HL-60/S4 treated with phorbol 12-myristate 13-acetate at 8.2 ng/mL for 4 days and 3 days (cell line): ENCODE data around the gene MXD1.
"Not testable (repeated sequence)": the region's sequence is repeated elsewhere in the genome, so short reads cannot be mapped to it uniquely, and the experiment has no call there.

Source experiments
- in situ Hi-C: fragments of 300-500 bp; cut with MboI; formaldehyde crosslinking; loops from 2 replicates; pipeline ENCODE4 v1.15.0; 2022; ENCODE audit warnings: low sequenced_read_pairs

Gene MXD1, protein sequence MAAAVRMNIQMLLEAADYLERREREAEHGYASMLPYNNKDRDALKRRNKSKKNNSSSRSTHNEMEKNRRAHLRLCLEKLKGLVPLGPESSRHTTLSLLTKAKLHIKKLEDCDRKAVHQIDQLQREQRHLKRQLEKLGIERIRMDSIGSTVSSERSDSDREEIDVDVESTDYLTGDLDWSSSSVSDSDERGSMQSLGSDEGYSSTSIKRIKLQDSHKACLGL

DNA sequence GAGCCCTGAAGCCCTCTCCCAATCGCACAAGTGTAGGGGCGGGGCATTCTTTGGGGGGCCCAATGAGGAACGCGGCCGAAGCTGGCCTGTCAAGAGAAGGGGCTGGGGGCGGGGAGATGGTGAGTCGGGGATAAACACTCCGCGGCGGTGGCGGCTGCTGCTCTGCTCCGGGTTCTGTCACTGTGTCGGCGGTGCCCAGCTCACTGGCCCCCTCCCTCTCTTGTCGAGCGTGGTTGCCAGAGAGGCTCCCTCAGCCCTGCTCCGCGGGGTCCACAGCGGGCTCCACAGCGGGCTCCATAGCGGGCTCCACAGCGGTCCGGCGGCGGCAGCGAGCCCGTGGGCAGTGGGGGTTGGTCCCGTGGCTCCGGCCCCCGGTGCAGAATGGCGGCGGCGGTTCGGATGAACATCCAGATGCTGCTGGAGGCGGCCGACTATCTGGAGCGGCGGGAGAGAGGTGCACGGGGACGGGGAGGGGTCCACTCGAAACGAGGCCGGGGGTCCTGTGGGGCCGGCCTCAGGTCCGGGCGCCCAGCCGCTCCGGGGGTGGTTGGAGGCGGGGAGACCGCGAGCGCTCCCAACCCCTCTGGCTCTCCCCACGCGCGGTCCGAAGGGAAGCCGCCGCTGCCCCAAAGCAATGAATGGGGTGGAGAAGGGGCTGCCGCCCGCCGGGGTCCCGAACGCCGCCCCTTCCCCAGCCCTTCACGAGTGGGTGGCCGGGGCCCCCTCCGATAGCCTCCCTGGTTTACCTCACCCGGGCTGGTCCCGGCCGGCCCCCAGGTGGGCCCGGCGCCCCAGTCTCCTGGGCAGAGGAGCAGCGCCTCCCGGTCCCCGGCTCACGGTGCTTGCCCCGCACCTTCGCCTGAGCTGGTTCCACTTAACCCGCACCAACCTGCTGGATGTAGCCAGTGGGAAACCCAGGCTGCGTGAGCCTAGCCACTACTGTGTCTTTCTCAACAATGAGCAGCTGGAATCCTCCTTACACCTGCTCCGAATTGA, at the start of gene MXD1:
TSS of gene MXD1 (plus strand) at position 160 of the 996 bp plus-strand sequence. CDS start at position 382, 222 bp downstream.
- in situ Hi-C loops = no loop called here

DNA sequence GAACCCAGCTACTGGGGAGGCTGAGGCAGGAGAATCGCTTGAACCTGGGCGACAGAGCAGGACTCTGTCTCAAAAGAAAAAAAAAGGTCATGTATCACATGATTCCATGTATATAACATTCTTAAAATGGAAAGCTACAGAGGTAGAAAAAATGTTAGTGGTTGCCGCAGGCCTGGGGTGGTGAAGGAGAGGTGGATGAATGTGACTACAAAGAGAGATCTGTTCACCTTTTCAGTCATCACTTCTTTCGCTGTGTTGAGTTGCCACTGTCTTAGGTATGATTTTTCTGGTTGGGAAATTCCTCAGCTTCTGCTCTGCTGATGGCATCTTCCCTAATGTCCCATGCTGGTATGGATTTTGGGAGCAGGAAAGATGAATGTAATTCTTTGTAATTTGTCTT, 26.5 kb upstream of the MXD1 start:
- in situ Hi-C loops = no loop called here

DNA sequence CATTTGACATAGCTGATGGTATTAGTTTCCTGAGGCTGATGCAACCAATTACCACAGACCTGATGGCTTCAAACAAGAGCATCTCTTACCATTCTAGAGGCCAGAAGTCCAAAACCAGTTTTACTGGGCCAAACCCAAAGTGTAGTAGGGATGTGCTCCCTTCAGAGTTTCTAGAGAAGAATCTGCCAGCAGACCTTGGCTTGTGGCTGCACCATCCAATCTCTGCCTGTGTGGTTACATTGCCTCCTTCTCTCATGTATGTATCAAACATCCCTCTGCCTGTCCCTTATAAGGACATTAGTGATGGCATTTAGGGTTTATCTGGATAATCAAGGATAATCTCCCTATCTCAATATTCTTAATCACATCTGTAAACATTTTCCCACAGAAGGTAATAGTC, 25.6 kb upstream of the MXD1 start:
- in situ Hi-C loops = no loop called here

DNA sequence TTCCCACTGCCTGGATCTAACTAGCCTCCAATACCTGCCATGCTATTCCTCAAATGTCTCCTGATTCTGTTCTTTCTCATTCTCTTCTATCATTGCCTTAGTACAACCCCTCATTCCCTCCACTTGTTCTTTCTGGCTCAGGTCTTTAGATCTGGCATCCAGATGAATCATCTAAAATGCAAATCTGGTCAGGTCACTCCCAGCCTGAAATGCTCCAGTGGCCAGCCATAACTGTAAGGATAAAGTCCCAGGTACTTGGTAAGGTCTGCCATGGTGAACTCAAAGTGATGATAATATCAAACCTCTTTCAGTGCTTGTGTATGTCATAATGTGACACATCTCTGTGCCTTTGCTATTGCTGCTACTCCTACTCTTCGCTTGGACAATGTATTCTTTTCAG, 24.0 kb upstream of the MXD1 start:
- in situ Hi-C loops = no loop called here

DNA sequence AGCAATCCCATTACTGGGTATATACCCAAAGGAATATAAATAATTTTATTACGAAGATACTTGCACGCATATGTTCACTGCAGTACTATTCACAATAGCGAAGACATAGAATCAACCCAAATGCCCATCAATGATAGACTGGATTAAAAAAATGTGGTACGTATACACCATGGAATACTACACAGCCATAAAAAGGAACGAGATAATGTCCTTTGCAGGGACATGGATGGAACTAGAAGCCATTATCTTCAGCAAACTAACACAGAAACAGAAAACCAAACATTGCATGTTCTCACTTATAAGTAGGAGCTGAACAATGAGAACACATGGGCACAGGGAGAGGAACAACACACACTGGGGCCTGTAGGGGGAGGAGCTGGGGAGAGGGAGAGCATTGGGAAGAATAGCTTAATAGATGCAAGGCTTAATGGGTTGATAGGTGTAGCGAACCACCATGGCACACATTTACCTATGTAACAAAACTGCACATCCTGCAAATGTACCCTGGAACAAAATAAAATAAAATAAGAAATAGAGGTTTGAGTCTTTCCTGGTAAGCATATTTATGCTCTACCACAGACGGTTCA, 22.0 kb upstream of the MXD1 start:
- in situ Hi-C loops = not testable (repeated sequence)

DNA sequence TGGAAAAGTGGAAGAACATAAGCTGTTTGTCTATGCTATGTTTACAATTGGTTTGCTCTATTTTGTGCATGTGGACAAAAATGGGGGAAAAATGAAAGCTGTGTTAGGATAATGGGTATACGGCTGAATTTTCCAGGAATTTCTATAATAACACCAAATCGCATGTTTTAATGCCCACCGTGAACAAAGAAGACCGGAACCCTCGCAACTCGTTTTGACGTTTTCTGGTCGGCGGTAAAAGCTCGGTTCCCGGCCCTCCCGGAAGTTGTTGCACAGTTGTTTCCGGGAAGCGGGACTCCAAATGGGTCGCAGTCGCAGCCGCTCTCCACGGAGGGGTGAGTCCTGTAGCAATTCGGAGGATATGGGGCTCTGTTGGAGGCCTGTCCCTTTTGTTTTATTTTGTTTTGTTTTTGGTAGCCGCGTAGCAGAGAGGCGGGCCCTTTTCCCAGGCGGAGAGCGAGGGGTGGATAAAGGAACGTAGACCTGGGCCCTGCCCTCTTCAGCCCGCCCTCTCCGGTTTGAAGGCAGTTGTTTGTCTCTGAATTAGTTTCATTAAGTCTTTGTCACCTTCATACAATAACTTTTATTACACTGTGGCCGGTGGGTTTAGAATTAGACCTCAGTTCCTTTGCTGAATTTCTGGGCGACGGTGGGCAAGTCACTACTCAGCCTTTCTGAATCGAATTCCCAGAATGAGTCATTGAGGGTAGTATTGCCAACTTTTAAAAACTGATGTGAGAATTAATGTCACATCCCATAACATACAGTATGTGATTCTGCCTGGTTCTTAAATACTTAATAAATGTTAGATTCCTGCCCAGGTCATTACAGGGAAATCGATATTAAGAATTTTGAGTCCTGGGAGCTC, 21.0 kb upstream of the MXD1 start, which contains the start of gene SNRNP27:
TSS of gene SNRNP27 (plus strand) at position 273 of the 868 bp plus-strand sequence. CDS start at position 302, 29 bp downstream.
- in situ Hi-C loops = no loop called here

DNA sequence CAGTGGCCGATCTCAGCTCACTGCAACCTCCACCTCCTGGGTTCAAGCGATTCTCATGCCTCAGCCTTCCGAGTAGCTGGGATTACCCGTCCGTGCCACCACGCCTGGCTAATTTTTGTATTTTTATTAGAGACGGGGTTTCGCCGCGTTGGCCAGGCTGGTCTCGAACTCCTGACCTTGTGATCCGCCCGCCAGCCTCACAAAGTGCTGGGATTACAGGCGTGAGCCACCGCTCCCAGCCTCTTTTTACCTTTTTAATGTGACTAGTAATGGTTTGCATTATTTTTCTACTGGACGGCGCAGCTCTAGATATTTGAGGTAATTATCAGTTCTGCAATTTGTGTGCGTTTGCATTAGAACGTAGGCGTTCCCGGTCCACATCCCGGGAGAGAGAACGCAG, 20.2 kb upstream of the MXD1 start:
- in situ Hi-C loops = not testable (repeated sequence)

DNA sequence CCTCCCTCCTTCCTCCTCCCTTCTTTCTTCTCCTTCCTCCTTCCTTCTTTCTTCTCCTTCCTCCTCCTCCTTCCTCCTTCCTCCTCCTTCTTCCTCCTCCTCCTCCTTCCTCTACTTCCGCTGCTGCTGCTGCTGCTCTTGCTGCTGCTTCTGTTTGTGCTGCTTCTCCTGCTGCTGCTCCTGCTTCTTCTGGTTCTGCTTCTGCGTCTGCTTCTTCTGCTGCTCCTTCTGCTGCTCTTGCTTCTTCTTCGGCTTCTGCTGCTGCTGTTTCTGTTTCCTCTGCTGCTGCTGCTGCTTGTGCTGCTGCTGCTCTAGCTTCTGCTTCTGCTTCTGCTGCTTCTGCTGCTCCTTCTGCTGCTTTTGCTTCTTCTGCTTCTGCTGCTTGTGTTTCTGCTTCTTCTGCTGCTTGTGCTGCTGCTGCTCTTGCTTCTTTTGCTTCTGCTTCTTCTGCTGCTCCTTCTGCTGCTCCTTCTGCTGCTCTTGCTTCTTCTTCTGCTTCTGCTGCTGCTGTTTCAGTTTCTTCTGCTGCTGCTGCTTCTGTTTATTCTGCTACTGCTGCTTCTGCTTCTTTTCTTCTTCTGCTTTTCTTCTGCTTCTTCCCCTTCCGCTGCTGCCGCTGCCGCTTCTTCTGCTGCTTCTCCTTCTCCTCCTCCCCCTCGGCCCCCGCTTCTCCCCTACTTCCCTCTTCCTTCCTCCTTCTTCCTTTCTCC, 12.5 kb upstream of the MXD1 start:
- in situ Hi-C loops = no loop called here

DNA sequence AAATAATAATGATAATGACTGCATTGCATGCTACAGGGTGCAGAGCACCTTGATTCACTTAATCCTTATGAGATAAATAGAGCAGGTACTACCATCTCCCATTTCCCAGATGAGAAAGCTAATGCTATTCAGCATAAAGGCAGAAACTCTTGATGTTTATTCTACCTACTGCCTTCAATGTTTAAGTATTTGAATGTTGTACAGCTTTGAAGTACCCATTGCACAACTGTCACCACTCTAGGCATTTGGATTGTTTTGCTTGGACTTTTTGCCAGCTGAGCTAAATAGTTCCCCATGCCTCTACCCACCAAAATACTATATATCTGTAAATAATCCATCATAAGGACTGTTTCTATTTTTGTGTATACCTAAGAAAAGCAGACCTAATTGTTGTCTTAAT, 7.7 kb upstream of the MXD1 start:
- in situ Hi-C loops = no loop called here

DNA sequence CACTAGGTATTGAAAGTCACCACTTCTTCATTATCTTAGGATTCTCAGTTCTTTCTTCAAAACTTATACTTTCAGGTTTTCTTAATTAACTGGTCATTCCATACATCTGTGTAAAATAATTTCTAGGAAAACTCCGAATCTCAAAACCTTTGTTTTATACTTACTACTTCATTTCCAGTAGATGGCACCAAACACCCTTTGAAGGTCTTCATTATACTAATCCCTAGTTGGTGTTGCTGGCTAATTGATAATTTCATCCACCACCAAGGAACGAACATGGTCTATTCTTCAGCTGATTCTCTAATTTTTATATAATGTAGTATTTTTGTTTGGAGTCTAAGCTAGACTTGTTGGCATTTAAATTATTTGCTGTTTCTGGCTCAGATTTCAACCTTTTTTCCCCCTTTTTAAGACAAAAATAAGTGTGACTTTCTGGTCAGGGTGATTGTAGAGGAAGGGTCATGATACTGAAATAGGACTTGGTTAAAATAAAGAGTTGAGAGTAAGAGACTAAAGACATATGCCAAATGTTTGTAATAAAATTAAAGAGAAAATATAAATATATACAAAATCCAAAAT, 2.8 kb upstream of the MXD1 start:
- in situ Hi-C loops = no loop called here

DNA sequence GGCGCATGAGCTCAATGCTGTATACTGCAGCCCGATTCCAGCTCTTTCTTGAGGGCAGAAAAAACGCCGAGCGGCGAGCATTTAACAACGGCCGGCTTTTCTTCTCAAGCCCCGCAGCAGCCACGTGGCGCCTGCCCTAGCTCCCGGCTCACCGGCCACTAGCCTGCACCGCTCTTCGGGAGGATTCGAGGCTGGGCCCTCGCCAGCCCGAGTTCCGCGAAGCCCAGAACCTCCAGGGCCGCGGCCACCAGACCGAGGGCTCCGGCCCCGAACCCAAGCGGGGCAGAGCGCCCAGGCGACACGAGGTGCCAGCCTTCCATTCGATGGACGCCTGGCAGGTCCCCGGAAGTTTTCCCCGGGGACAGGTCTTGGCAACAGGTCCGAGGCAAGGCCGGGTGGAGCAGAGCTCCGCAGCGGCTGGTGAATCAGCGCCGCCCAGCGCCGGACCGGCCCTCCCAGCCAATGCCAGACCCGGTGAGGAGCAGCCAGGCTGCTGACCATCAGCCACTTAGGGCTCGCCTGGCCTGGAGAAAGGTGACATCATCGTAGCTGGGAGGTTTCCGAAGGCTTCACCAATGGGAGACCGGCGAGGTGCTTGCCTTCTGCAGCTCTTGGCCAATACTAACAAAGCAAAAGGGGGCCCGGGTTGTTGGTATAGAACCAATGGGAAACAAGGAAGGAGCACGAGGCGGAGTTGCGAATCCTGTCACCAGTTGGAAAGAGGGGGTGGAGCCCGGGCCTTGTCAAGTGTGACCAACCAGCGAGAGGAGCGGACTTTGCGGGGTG, 552 bp upstream of the MXD1 start:
- in situ Hi-C loops = no loop called here

DNA sequence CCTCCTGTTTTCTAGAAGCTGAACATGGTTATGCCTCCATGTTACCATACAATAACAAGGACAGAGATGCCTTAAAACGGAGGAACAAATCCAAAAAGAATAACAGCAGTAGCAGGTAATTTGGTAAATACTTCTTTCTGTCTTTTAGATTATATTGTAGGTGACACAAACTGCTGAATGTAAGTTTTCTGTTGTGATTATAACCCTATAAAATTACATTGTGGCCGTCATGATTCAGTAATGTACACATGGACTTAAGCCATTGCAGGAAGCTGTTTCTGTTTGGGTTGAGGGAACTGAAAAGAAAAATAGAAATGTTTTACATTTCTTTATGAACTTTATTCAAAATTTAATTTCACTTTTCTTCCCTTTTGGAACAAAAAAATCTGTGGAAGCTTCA, 1.2 kb downstream of the MXD1 start:
- in situ Hi-C loops = no loop called here

DNA sequence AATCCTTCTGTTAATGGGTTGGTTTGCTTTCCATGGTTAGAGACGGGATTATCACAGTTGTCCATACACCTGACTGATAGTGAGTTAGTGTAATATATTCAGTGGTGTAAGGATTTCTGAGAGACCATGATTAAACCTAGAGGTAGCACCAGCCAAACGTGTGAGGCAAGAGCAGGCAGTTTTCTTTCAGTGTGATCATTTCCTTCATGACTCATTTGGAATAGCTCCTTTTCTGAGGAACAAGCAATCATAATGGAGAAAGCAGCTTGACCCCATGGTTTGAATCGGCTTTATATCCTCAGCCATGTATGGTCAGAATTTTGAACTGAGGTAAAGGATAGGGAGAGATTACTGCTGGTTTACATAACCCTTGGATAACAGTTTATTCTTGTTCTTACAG, 2.9 kb downstream of the MXD1 start:
- in situ Hi-C loops = no loop called here

DNA sequence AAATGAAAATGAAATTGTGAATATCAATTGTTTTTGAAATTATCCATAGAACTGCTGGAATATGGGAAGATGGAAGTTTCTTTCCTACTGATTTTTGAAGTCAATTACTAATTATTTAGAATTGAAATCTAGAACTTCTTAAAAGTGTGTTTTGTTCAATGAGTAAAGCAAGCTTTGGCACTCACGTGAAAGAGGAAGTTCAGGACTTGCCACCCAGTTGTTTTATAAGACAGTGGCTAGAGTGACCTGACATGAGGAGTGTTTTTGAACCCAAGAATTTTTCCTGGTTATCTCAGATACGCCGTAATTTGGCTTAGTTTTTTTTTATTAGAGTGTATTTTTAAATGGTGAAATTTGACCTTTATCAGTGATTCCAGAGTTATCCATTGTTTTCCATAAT, 3.5 kb downstream of the MXD1 start:
- in situ Hi-C loops = no loop called here

DNA sequence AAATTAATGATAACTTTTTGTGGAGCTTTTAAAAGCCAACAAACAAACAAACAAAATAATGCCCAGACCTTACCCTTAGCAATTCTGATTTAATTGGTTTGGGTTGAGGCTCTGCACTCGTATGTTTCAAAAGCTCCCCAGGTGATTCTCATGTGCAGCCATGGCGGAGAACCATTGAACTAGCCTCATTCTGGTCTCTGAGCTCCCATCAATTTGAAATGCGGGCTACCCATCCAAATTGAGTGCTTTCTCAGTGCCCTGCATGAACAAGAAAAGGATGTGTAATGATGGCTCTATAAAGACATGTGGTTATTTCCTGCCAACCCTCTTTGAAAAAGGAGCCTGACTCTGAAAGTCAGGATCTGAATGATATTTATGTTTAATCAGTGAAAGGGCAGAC, 8.2 kb downstream of the MXD1 start:
- in situ Hi-C loops = no loop called here

DNA sequence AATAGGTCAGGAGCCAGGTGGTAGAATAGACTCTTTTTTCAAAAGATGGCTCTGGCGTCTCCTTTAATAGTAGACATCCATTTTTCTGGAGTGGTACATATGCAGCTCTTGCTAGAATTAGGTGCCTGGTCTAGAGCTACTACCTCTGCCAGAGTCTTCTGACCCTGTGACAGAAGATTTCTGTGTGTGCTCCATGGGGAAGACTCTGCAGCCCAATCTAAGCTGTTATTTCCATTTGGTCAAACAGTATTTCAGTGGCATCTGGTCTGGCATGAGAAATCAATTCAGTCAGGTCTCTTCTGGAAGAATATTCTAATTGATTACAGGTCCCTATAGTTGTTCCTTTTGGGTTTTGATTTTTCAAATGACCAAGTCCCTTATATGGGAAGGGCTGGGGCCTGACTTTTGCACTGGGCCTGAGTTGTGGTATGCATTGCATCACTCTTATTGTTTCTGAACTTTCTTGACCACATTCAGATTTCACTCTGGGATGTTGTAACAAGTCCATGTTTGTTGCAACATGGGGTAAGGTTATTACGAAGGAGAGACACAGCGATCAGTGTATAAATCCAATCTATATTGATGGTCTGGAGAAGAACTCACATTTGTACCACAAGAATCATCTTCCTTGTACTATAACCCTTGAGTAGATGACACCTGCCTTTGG, 12.1 kb downstream of the MXD1 start:
- in situ Hi-C loops = loop anchor here (25.0 kb wide), 1 partner anchor 135 kb away; no protein-coding TSS in a partner anchor

DNA sequence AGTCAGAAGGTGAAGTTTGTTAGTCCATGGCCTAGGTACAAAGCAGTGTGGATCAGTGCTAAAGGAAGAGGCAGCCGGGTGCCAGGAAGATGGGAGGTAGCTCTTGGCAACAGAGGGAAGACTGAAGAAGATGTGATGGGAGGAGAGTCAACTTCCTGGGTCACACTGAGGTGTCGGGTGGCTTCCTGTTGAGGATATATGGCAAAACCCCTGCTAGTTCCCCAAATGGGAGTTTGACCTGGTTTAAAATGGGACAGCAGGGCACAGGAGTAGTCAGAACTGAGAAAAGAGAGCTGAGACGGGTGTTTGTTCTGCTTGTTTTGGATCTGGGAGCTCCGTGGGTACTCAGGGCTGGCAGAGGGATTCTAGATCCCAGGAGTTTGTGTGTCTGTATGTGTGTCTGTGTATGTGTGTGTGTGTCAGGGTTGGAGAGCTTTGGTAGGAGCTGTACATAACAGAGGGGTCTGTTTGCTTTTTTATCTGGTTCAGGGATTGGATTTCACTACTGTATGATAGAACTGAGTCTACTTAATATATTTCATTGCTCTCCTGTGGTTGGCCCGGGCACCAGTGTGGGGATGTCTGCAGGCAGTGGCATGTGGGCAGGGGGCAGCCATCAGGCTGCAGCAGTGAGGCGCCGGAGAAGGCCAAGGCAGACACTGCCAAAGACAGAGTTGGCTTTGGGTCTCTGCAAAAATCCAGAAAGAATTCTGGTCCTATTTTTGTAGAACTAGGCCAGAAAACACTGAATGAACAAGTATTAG, 17.1 kb downstream of the MXD1 start:
- in situ Hi-C loops = loop anchor here (25.0 kb wide), 1 partner anchor 130 kb away; no protein-coding TSS in a partner anchor

DNA sequence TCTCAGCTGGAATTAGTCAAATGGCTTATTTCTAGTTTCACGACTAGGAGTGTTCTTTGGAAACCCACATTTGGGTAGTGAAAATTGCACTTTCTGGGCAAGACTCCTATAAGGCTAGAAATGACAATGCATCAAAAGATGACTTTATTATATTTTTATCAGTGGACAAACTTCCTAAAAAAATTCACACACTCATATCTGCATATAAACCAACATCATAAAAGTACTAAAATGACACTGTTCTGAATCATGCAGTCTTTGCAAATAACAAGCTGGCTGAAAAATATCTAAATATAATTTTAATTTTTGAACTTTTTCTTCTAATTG, 17.6 kb downstream of the MXD1 start:
- in situ Hi-C loops = loop anchor here (25.0 kb wide), 1 partner anchor 130 kb away; no protein-coding TSS in a partner anchor
